Vein endothelial cell (primary cell): ENCODE measurements around the gene MCM10. TPM values are rescaled to one million over a fixed set of nuclear protein-coding genes. Genes with fewer than 3 reads are reported as not detected.

ENCODE experiments used
- small RNA-seq: library from RNA; depleted of rRNA; stranded (forward); fragments of <200 nt; gene quantifications from one replicate; pipeline ENCODE3, GENCODE V24; 2012
- total RNA-seq: library from RNA; depleted of rRNA; stranded (reverse); fragments of >200 nt; gene quantifications from 2 replicates; pipeline ENCODE4 v1.2.3, GENCODE V29; 2012

MCM10 gene
- 5.6 and 18.0 TPM in 2 replicates for total RNA-seq

GRCh38 chr10:13160934-13161856, at the start of gene MCM10:
Gene MCM10 (plus strand): TSS chr10:13161558. CDS start chr10:13164203, 2,645 bp downstream.

DNA sequence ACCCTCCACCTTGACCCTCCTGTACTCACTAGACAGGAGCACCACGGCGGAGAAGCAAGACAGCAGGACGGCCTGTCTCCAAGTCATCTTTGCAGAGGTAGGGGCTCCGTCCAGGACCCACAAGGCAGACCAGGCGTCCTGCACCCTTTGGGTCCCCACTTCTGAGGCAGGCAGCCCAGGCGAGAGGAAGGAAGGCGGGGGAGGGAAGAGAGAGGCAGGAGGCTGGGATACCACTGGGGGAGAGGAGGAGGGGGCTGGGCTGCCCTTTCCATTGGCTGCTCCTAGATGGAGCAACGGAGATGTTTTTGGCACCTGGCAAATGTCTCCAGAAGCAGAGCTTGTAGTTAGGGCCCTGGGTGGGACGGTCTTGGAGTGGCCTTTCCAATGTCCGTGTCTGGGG, 72.8 kb downstream of the MCM10 start, which contains the start of gene UCMA:
TSS of gene UCMA (minus strand) at position 203 of the 400 bp plus-strand sequence. CDS start at position 87, 116 bp downstream.

Small RNA genes within 50 kb of the gene (small RNA-seq; reads per million reads assigned to genes)
- not detected for gene RNU6-6P

Other genes with a start within 250 kb of the MCM10 start
- under 0.01 and 0.96 TPM in 2 replicates for gene CCDC3, start 159.8 kb upstream of the MCM10 start, total RNA-seq
- 82.3 and 83.3 TPM in 2 replicates for gene OPTN, start 61.4 kb upstream of the MCM10 start, total RNA-seq
- not detected in 2 replicates for gene UCMA, start 72.8 kb downstream of the MCM10 start, total RNA-seq
- 5.6 and 6.9 TPM in 2 replicates for gene PHYH, start 138.5 kb downstream of the MCM10 start, total RNA-seq
- gene SEPHS1, start 186.7 kb downstream of the MCM10 start, total RNA-seq = 40.2 and 48.4 TPM in 2 replicates